ENCODE results near the gene PIP5KL1. TPM values are rescaled to one million over a fixed set of nuclear protein-coding genes. Genes with fewer than 3 reads are reported as not detected.

The PIP5KL1 gene
- total and polyA plus RNA-seq, 2 of the 8 experiments (the other 6 are each of a cell fraction or from before 2014, with no cell fraction given) = 13.4 to 15.4 TPM

- TF ChIP-seq ASH2L (IDR thresholded peaks at IDR 0.05; ENCODE audit: low read length) (peak; percentile 67), TAF7 (optimal IDR thresholded peaks at IDR 0.05; ENCODE audit: borderline replicate concordance, low read depth, low read length) (peak; percentile 57), KDM1A (IDR thresholded peaks at IDR 0.05; ENCODE audit: borderline replicate concordance, low read length) (peak; percentile 98), GABPA (IDR thresholded peaks at IDR 0.05; ENCODE audit: borderline replicate concordance, insufficient read depth, low read length) (peak; percentile 98), KDM4A (IDR thresholded peaks at IDR 0.05; ENCODE audit: low read depth, low read length, severe bottlenecking) (peak; percentile 76), TBP (IDR thresholded peaks at IDR 0.05; ENCODE audit: low read depth, low read length) (peak; percentile 49; the same call in 1 of the 2 replicates), MAX (IDR thresholded peaks at IDR 0.05) (peak; percentile 22; the same call in 1 of the 2 replicates), ATF3 (IDR thresholded peaks at IDR 0.05; ENCODE audit: insufficient read depth, low read depth, low read length) (no peak), SIX5 (IDR thresholded peaks at IDR 0.05; ENCODE audit: low read depth, low read length) (peak; percentile 69), CREB1 (IDR thresholded peaks at IDR 0.05) (peak; percentile 88), POU5F1 (IDR thresholded peaks at IDR 0.05; ENCODE audit: low read depth, low read length) (no peak), POLR2A (IDR thresholded peaks at IDR 0.05; ENCODE audit: control extremely low read depth in 1 of 2, low read depth in 2 of 2, low read length in 2 of 2) (peak in 1 of 2 experiments; percentile 84; a peak in 2 of 3 replicates), EZH2 (IDR thresholded peaks at IDR 0.05; ENCODE audit: low read depth, low read length, severe bottlenecking) (no peak), CTCF (IDR thresholded peaks at IDR 0.05; ENCODE audit: control extremely low read depth in 1 of 3, insufficient read depth in 1 of 3, low read depth in 1 of 3, low read length in 3 of 3) (no peak), NANOG (IDR thresholded peaks at IDR 0.05; ENCODE audit: insufficient read depth, low read depth, low read length, poor library complexity, severe bottlenecking) (no peak), CHD2 (IDR thresholded peaks at IDR 0.05; ENCODE audit: low read length) (peak; percentile 59; the same call in 1 of the 2 replicates), SIN3A (conservative IDR thresholded peaks at IDR 0.05 in 1 of 2, IDR thresholded peaks at IDR 0.05 in 1 of 2; ENCODE audit: low read depth in 1 of 2, low read length in 2 of 2) (peak in 1 of 2 experiments; percentile 74; a peak in 2 of 4 replicates)
Observed at GRCh38 chr9:127937388-127938297, 7.1 kb upstream of the PIP5KL1 start, which contains the start of gene DPM2 (continued).
